Stimulated activated CD4-positive, alpha-beta T cell treated with anti-CD3 and anti-CD28 coated beads, Interleukin-2, amount 100 ng/mL, for 4 hours (primary cell): ENCODE measurements around the gene IFRD2.
A peak's percentile ranks its signal among the peaks of the same experiment; 100 is the strongest.
"Not testable (repeated sequence)": the region's sequence is repeated elsewhere in the genome, so short reads cannot be mapped to it uniquely, and the experiment has no call there.

Experiments
- DNase-seq: peaks from one replicate; pipeline ENCODE4 v3.0.0-alpha.2; 2020; ENCODE audit warnings: low read depth

The IFRD2 gene

GRCh38 chr3:50323614-50324199 is 31.5 kb upstream of the IFRD2 start:
- no peak for DNase-seq

DNA sequence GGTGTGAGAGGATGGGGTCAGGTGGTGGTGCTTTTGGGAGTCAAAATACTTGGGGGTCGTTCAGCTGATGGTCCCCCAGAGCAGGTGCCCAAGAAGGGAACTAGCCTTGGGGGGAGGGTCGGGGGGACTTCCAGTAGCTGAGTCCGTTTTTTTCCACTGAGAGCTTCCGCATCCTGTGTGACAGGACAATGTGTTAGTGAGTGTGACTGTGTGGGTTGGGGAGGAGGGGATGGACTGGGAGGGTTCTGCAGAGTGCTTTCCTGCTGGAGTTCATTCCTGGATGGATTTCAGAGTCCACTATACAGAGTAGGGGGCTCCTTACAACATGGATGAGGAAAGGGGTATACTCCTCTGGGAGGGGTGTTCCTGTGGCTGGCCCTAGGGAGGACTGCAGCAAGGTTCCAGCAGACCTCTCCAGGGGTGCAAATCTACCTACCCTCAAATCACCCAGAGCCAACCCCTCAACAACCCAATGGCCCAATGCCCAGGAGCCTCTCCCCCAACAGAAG is 30.9 kb upstream of the IFRD2 start:
- DNase-seq: no peak

DNA sequence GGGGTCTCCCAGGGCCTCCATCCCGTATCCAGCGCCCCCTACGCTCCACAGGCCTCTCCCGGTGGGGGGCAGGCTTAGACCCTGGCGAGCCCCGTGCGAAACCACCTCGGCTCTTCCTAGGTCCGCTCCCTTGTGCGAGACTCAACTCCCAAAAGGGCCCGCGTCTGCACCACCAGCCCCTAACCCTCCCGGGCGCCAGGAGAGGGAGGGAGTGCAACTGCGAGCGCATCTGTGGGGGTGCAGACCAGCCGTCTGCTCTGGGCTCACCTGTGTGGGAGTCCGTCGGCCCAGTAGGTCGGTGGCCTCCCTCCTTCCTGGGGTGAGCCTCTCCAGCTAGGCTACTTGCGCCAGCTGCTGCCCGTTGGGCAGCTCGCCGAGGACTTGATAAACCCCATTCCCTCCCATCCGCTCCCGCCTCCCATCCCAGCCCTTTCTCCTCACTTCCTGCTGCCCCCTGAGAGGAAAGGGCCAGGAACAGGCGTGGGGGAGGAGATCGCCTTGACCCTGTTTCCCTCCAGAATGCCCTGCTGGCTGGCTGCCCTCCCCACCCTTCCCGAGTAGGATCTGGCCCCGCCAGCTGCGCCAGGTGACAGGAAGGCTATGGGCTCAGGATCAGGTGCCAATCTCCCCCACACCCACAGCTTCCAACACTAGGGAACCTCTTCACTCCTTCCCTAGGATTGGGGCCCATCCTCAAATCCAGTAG is 30.3 kb upstream of the IFRD2 start, which contains the start of gene HYAL2:
HYAL2 (minus strand) TSS at position 360 of the 706 bp plus-strand sequence. CDS start 2,256 bp downstream, outside the sequence.
- no peak for DNase-seq

DNA sequence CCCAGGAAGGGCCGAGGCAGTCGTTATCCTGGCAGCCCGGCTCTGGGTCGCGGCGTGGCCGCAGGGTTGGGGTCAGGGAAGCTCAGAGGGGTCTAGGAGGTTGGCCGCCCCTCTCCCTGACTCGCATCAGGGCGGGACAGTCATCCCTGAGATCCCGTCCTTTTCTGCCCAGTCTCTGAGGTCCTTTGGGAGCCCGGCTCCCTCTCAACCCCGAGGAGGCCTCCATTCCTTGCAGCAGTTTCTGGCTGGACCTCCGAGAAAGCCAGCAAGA is 29.8 kb upstream of the IFRD2 start:
- DNase-seq: no peak

DNA sequence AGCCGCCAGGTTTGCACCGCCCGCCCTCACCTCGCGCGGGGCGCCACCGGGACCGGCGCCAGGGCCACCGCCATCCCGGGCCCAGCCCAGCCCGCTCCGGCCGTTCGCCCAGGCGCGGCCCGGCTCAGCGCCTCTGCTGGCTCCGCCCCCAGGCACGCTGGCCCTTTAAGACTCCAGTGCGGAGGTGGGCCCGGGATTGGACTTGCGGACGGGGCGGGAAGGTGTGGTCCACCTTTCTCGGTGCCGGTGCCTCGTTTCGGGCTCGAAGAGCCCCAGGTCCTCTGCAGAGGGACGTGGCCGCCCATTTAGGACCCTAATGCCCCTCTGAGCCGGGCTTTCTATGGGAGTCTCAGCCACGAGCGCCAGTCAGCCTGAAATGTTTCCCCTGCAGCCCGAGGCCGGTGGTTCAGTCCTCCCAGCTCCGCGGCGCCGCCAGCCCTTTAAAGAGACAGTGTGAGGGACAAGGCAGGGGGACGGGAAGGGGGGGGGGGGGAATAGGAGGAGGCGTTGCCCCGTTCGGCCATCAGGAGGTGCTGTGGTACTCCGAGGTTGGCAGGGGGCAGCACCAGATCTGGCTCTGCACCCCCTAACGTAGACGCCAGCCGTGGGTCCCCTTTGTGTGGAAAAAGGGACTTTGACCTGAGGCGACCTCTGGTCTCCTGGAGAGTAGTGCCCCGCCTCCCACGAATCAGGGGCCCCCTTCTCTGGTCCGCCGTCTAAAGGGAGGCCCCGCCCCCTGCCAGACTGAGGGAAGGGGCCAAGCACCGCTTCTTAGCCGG is 29.3 kb upstream of the IFRD2 start:
- DNase-seq: peak; percentile 73

DNA sequence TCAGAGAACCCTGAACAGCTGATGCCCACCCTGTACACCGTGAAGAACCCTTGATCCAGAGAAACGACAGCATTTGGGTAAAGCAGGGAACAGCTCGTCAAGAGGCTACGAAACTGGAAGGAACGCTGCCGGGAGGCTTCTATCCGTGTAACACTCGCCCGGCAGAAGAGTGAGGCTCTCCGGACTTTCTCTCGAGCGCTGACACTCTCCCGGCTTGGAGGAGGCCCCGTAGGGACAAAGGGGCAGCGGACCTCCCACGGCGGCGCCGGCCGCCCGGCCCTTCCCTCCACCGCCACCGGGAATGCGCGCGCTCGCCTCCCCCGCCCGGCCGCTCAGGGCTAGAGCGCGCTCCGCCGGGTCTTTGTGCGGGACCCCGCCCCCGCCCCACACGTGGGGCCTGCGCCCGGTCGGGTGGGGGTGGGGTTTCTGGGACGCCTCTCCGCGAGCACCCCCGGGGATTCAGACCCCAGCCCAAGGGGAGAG is 28.7 kb upstream of the IFRD2 start:
- peak; percentile 57 for DNase-seq

DNA sequence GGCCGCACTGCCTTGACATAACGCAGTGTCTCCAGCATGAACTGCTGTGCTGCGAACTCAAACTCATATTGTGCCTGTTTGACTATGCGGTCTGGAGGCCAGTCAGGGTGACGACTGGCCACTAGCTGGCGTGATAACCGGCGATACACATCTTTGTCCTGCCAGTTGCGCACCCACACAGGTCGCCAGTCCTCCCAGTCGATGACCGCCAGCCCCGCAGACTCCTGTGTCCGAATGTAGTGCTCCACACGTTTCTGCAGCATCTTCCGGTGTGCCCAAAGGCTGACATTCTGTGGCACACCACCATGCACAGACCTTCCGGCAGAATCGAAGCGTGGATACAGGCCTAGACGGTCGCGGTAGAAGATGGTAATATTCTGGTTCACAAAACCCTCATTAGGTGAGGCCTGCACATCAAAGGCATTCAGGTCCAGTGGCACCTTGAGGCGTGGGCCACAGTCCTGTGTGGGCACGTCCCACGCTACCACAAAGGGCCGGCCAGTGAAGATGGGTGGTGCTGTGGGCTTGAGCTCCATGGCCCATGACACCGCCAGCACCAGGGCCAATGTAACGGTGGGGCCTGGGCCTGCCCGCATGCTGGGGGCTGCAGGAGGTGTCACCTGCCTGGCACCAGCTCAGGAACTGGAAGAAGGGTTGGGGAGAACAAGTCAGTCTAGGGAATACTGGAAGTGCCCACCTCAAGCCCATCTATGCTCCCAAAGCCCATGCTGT is 27.8 kb upstream of the IFRD2 start:
- DNase-seq: no peak

GRCh38 chr3:50319181-50319893 is 27.1 kb upstream of the IFRD2 start:
- DNase-seq: no peak

- no peak for DNase-seq
Measured at GRCh38 chr3:50318615-50319014, 26.4 kb upstream of the IFRD2 start.

DNA sequence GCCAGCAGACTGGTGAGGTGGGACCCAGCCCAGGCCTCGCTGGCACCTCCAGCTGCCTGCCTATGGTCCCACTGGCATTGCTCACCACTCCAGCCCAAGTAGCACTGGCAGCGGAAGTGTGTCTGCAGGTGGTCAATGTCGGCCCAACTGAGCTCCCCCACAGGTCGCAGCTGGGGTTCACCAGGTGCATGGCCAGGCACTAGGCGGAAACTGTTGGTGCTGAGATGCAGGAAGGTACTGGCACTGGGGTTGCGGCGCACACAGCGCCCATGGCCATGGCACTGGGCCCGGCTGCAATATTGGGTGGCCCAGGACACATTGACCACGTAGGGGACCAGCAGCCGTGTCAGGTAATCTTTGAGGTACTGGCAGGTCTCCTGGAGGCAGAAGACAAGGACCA is 25.9 kb upstream of the IFRD2 start:
- no peak for DNase-seq

GRCh38 chr3:50317300-50317699 is 25.1 kb upstream of the IFRD2 start:
- DNase-seq: no peak

DNA sequence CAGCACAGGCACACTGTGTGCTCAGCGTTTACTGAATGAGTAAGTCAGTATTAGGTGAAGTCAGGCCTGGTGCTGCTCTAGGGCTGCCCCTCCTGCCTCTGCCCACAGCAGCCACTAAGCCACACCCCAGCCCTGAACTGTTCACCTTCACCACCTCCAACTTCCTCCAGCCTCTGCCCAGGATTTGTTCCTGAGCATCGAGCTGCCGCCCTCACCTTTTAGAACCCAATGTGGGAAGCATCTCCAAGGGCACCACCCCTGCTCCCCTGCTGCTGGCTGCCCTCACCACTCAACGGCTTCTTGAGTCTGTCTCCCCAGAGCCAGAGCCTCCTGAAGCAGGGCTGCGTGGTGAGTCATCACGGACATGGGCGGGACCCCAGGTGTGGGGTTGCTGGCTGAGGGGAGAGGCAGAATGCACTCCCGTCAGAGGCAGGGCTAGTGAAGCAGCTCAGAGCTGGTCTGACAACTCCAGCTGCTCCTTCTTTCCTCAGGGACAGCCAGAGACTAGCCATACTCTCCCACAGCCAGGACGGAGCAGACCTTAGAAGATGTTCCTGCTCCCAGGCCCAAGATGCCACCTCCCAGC is 24.5 kb upstream of the IFRD2 start:
- DNase-seq: peak; percentile 49

DNA sequence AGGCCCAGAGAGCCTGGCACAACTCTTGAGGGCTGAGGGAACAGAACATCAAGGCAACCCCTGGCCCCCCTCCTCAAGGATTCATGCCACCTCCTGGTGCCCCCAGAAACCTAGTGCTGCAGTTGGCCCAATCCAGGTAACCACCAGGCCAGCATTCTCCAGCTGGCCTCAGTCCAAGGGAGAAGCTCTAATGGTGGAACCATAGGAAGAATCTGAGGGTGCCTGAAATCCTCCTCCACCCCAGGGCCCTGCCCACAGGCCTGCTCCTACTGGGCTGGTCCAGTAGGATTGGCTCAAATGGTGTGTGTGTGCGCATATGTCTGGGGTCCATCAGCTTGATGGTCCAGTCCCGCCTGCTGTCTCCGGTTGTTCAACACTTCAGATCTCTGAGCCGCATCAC is 22.6 kb upstream of the IFRD2 start:
- no peak for DNase-seq

GRCh38 chr3:50314342-50314741 is 22.1 kb upstream of the IFRD2 start:
- DNase-seq: no peak

GRCh38 chr3:50312041-50312440 is 19.8 kb upstream of the IFRD2 start:
- not testable (repeated sequence) for DNase-seq

DNA sequence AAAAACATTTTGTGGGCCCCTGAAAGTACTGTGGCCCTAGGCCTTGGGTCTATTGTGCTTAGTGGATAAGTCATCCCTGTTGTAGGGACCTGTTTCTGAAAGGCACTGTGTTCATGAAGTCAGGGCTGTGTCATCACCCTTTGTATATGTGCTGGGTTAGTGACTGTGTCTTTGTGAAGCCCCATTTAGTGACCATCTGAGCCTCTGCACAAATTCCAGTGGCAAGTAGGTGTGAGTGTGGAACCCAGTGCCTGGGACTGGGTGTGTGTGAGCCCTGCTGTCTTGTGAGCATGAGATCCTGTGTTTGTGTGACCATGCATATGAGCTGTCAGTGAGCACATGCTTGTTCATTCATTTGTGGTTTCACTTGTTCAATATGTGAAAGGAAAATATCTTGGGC is 12.4 kb upstream of the IFRD2 start:
- DNase-seq: no peak

GRCh38 chr3:50303013-50303815 is 11.0 kb upstream of the IFRD2 start, which contains the start of gene HYAL1:
TSS of gene HYAL1 (minus strand) at chr3:50303574. CDS start at chr3:50302956, 618 bp downstream.
- DNase-seq: no peak

DNA sequence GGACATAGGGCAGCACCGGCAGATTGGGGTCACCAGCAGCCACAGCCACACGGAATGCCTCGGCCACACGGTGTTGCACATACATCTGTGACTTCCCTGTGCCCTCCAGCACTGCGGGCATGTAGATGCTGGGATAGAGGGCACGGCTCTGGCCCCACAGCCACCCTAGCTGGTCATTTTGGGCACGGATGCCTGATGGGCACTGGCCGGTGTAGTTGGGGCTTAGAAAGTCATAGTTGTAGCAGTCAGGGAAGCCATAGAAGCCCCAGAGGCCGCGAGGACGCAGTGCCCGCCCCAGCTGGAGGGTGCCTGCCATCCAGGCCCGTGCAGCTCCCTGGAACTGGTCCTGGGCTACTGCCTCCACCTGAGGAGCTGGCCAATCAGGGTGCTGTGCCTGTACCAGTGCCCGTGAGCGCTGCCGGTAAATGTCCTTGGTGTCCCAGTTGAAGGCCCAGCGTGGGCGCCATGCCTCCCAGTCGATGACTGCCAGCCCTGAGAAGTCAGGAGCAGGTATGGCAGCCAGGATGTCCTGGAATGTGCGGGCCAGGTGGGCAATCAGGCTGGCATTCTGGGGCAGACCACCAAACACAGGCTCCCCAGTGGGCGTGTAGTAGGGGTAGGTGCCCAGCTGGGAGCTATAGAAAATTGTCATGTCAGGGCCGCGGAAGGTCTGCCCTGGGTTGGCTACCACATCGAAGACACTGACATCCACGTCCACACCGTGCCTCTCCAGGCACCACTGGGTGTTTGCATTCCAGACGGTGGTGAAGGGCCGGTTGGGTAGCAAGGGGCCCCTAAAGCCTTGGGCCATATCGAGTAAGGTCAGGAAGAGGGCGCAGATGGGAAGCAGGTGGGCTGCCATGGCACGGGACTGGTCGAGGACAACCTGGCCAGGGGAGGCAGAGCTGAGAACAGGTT is 10.1 kb upstream of the IFRD2 start:
- DNase-seq: no peak

GRCh38 chr3:50300681-50301254 is 8.5 kb upstream of the IFRD2 start:
- DNase-seq: no peak
